Measurements from ENCODE around the gene CAPN15.

DNA sequence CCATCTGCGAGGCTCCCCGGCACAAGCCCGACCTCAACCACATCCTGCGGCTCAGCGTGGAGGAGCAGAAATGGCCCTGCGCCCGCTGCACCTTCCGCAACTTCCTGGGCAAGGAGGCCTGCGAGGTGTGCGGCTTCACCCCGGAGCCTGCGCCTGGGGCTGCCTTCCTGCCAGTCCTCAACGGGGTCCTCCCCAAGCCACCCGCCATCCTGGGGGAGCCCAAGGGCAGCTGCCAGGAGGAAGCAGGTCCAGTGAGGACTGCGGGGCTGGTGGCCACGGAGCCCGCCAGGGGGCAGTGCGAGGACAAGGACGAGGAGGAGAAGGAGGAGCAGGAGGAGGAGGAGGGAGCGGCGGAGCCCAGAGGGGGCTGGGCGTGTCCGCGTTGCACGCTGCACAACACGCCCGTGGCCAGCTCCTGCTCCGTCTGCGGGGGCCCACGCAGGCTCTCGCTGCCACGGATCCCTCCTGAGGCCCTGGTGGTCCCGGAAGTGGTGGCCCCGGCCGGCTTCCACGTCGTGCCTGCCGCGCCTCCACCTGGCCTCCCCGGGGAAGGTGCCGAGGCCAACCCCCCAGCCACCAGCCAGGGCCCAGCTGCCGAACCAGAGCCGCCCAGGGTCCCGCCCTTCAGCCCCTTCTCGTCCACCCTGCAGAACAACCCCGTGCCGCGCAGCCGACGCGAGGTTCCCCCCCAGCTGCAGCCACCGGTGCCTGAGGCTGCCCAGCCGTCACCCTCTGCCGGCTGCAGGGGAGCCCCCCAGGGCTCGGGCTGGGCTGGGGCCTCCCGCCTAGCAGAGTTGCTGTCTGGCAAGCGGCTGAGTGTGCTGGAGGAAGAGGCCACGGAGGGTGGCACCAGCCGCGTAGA, 19.6 kb downstream of the CAPN15 start:
- TF ChIP-seq, protein P1, sequence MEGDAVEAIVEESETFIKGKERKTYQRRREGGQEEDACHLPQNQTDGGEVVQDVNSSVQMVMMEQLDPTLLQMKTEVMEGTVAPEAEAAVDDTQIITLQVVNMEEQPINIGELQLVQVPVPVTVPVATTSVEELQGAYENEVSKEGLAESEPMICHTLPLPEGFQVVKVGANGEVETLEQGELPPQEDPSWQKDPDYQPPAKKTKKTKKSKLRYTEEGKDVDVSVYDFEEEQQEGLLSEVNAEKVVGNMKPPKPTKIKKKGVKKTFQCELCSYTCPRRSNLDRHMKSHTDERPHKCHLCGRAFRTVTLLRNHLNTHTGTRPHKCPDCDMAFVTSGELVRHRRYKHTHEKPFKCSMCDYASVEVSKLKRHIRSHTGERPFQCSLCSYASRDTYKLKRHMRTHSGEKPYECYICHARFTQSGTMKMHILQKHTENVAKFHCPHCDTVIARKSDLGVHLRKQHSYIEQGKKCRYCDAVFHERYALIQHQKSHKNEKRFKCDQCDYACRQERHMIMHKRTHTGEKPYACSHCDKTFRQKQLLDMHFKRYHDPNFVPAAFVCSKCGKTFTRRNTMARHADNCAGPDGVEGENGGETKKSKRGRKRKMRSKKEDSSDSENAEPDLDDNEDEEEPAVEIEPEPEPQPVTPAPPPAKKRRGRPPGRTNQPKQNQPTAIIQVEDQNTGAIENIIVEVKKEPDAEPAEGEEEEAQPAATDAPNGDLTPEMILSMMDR (IDR thresholded peaks at IDR 0.05 in 8 of 11, conservative IDR thresholded peaks at IDR 0.05 in 3 of 11), result peak; percentile 45 to 85 (median 71)
- no peak for TF ChIP-seq POLR2A (IDR thresholded peaks at IDR 0.05)
- TF ChIP-seq POLR2AphosphoS5 (IDR thresholded peaks at IDR 0.05), result peak; percentile 55 to 78 (median 71)

All from spleen (tissue), 7 donors.